HG03432 (cell line): ENCODE data around the gene SCN8A.

ENCODE experiments used
- ATAC-seq: cut with Tn5 transposase; IDR thresholded peaks from one replicate; pipeline ENCODE4 v1.9.1; 2021; ENCODE audit warnings: mild to moderate bottlenecking, moderate library complexity; ENCODE audit not compliant: unreplicated experiment

SCN8A gene

DNA sequence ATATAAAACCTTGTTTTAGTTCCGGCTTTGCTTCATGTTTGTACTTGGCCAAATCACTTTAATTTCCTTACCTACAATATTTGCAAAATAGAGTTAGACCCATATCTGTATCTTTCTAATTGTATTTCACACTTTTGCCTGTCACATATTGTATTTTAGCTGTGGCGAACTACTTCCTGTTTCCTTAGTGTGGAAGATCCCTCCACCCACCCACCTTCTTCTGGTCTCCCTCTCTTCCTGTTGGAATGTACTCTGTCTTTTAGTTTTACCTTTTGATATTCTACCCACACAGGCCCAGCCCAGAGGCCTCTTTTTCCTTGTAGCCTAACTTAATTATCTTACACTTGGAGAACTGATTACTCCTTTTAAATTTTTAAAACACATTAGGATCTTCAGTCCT, 78.2 kb downstream of the SCN8A start:
- no peak for ATAC-seq

DNA sequence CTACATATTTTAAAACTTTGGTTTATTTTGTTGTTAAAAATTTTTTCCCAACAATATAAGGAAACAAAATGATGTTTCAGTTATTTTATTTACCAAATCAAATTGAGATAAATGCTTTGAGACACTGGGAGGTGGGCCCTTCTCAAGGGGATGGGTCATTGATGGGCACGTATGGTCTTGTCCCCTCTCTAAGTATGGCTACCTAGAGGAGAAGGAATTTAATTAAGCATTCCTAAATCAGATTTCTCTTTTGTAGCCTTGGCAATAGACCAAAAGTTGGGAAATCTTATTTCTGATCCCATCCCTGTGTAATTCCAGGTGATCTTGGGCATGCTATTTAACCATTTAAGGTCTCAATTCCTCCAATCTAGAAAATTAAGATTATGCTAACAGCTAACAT, 79.0 kb downstream of the SCN8A start:
- no peak for ATAC-seq

DNA sequence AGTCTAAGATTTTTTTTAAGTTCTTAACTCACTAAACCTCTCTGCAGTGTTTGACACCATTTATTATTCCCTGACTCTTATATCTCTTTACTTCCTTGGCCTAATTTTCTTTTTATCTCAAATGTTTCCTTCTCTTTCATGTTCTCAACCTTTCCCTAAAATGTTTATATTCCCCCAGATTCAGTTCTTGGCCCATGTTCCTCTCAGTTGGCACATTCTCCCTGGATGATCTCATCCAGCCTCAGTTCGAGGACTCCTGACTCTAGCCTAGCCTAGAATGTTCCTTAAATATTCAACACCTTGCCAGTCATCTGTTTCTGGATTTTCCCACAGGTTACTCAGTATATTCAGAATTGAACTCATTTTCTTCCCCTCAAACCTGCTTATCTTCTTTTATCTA, 81.3 kb downstream of the SCN8A start:
- no peak for ATAC-seq

GRCh38 chr12:51675071-51675803, 84.2 kb downstream of the SCN8A start:
- ATAC-seq = no peak

DNA sequence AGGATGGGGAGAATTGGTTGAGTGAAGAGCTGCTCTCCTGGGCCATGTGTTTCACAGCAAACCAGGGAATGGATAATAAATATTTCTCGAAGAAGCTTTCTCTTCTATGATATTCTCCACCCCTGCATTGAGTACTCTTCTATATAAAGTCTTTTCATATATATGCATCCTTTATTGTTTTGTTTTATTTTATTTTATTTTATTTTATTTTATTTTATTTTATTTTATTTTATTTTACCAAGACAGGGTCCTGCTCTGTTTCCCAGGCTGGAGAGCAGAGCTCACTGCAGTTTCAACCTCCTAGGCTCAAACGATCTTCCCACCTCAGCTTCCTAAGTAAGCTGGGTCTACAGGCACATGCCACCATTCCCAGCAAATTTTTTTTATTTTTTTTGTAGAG, 85.8 kb downstream of the SCN8A start:
- no peak for ATAC-seq

GRCh38 chr12:51677284-51677968, 86.4 kb downstream of the SCN8A start:
- ATAC-seq = no peak

- ATAC-seq = no peak
These were observed 87.2 kb downstream of the SCN8A start for GRCh38 chr12:51678086-51678724.

DNA sequence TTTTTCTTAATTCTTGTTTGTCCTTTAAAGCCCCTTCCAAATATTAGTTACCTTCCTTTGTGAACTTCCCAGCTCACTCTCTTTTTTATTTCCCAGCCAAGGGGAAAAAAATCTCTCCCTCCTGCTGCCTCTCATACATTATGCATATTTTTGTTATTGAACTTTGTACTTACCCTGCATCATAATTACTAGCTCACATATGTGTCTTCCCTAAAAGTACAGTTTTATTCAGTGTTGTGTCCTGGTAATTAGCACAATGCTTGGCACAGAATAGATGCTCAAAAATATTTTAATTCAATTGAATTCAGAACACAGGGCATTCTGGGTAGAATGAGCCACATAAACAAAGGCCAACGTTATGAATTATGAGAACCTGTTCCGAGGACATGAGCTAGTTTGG, 91.9 kb downstream of the SCN8A start:
- no peak for ATAC-seq

- no peak for ATAC-seq
These were observed 92.8 kb downstream of the SCN8A start for GRCh38 chr12:51683763-51684357.

DNA sequence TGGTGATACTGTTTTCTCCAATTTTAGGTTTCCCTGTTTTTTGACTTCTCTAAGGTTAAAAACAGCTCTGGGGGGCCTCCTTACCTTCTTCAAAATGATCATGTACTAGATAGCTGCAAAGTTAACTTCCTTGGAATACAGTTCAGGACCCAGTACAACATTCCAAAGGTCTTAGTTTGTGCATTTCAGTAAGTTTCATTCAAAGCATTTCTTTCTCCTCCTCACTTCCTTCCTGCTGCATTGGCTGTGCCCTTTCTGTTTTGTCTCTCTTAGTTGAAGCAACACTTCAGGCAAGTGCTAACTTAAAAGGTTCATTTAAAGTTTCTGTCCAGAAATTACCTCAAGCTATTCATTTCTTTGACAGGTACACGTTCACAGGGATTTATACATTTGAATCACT, 95.7 kb downstream of the SCN8A start:
- no peak for ATAC-seq

GRCh38 chr12:51687177-51687576, 96.1 kb downstream of the SCN8A start:
- ATAC-seq = no peak

GRCh38 chr12:51687614-51688013, 96.6 kb downstream of the SCN8A start:
- no peak for ATAC-seq

DNA sequence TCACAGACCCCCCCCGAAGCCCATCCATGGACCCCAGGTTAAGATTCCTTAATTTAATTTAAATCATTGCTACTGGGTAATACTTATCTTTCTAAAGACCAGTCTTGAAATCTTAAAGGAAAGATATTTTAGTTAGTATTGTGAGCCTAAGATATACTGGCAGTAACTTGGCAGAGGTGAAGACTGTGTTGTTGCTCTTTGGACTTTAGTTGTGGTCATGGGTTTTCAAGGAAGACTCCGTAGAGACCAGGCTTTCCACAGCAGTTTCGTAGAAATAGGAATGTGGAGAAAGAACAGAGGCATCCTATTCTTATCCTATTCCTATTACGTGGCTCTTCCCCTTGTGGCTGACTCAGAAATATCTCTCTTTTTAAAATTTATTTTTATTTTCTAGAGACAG, 99.0 kb downstream of the SCN8A start:
- no peak for ATAC-seq

- no peak for ATAC-seq
These were observed 101.0 kb downstream of the SCN8A start for GRCh38 chr12:51692016-51692415.

DNA sequence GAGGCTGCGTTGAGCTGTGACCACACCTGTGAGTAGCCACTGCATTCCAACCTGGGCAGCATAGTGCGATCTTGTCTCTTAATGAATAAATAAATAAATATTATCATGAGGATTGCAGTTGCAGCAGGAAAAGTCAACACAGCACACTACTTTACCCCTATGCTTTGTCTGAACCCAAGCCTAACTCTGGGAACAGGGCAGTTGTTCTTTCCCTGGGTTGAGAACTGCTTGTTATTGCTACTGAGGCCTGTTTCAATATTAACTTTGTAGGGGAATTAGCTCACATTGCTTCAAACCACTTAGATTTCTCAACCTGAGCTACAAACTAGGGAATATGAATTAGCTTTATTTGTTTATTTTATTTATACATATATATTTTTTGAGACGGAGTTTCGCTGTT, 102.5 kb downstream of the SCN8A start:
- ATAC-seq = no peak

DNA sequence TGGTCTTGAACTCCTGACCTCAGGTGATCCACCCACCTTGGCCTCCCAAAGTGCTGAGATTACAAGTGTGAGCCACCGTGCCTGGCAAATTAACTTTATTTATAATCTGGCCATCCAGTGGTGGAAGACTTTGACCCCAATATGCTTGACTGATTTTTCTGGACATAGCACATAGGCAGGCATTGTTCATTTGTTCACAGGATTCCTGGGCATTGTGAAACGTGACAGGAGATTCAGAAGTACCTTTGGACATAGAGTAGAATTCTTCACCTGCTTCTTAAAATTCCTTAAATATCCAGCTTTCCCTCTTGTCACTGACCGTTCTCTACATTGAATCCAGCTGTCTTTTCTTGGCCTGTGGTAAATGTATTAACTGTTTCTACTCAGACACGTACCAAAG, 103.1 kb downstream of the SCN8A start:
- ATAC-seq = no peak

GRCh38 chr12:51695241-51696010, 104.4 kb downstream of the SCN8A start:
- ATAC-seq = no peak

- ATAC-seq = no peak
These were observed 108.2 kb downstream of the SCN8A start for GRCh38 chr12:51699219-51699618.

GRCh38 chr12:51700887-51701286, 109.9 kb downstream of the SCN8A start:
- ATAC-seq = no peak

DNA sequence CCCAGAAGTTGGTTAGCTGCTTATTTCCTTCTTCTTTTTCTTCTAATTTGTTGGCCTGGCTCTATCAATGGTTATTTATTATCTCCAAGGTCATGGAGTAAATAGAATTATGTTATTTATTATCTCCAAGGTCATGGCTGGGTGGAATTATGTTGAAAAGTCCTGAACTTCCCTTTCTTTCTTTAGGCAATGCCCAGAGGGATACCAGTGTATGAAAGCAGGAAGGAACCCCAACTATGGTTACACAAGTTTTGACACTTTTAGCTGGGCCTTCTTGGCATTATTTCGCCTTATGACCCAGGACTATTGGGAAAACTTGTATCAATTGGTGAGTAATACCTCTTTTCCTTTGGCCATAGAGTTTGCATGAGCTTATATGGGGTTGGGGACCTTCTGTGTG, 111.6 kb downstream of the SCN8A start:
- no peak for ATAC-seq

- ATAC-seq = no peak
These were observed 114.4 kb downstream of the SCN8A start for GRCh38 chr12:51705450-51705849.
